GM19025 (cell line): Measurements from ENCODE around the gene SPATA32.
A peak's percentile ranks its signal among the peaks of the same experiment; 100 is the strongest.

Source experiments
- ATAC-seq: cut with Tn5 transposase; IDR thresholded peaks from one replicate; pipeline ENCODE4 v1.9.1; 2021; ENCODE audit warnings: mild to moderate bottlenecking, low read depth, moderate library complexity; ENCODE audit not compliant: unreplicated experiment

Gene SPATA32

GRCh38 chr17:45231481-45232116 is 30.3 kb downstream of the SPATA32 start:
- ATAC-seq: no peak

DNA sequence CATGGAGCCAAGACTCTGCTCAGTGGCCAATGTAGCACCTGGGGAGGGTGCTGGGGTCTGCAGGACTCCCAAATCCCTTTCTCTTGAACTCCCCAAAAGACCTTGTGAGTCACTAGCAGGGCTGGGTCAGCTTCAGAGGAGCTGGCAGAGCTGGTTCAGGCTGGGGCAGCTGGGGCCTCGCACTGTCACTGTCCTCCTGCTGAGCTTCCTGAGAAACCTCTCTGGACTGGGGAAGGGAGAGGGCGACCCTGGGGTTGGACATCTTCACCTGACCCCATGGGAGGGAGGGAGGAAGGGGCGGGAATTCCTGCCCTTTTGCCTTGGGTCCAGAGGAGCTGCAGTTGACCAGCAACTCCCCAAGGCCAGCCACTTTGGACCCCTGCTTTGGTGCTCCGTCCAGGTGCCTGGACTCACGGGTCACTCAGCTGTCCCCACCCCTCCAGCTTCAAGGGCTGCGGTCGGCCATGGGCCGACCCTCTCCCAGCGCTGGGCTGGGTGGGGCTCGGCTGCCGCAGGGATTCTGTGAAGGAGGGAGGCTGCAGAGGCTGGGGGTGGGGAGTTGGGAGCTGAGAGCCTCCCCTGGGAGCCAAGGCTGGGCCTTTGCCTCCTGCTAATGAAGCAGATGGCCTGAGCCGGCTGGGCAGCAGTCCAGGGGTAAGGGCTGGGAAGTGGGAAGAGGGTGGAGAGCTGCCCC is 31.0 kb downstream of the SPATA32 start:
- no peak for ATAC-seq

GRCh38 chr17:45230410-45230786 is 31.5 kb downstream of the SPATA32 start:
- ATAC-seq: no peak

DNA sequence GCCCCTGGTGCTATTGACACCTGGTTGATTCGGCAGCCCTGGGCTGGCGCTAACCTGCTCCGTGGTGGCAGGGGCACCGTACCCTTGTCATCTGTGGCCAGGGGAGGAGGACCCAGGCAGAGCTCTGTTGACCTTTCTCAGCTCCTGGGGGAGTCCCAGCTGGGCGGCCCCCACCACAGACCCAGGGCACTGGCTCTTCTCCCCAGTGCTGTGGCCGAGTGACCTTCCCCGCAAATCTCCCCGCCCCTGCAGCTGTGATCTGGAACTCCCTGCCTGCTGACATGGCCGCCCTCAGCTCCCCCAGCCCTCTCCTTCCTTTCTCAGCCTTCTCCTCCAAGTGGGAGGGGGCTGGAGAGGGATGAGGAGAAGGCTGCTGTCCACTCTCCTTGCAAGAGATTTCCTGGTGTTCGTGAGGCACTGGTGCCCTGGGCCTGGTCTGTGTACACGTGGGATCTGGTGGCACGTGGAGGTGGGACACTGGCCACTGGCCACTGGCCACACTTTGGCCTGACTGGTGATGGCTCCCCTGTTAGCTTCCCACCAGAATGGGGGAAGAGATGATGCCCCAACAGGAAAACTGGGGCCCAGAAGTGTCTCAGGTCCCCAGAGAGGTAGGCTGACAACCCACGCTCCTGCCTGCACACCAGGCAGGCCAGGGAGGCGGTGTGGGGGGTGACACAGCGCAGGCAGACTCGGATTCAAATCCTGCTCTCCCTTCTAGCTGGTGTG is 32.0 kb downstream of the SPATA32 start:
- no peak for ATAC-seq

GRCh38 chr17:45228763-45229539 is 32.9 kb downstream of the SPATA32 start:
- peak; percentile 28 for ATAC-seq

DNA sequence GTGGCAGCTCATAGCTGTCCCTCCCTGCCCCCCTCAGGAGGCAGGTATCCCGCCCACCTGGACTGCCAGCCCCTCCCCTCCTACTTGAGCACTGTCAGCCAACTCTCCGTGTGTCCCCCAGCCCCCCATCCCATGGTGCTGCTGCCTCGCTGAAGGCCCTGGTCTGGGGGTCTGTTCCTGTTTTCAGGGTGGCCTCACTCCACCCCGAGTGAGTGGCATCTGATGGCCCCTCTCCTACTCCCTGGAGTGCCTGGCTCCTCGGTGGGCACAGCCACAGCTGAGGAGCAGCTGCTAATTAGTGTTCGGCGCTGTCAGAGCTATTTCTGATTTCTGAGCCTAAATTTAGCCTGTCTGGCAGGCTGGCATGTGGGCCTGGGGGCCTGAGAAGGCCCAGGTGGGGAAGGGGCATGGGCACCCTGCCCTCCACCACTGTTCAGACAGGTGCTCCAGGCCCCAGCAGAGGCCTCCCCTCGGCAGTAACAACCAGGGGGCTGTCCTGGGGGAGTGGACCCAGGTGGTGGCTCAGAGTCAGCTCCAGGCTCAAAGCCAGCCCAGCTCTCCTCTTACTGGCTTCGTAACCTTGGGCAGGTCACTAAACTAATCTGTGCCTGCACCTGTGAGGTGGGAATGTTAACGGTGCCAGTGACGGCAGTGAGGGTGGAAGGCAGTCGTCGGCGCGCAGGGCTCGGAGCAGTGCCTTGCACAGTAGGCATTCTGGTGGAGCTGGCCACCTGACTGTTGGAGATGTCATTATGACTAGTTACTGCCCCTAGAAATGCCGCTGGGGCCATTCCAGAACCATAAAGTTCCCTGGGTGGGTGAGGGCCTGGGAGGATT is 33.8 kb downstream of the SPATA32 start:
- no peak for ATAC-seq

GRCh38 chr17:45227101-45227925 is 34.6 kb downstream of the SPATA32 start:
- ATAC-seq: no peak

GRCh38 chr17:45226576-45226975 is 35.3 kb downstream of the SPATA32 start:
- no peak for ATAC-seq

DNA sequence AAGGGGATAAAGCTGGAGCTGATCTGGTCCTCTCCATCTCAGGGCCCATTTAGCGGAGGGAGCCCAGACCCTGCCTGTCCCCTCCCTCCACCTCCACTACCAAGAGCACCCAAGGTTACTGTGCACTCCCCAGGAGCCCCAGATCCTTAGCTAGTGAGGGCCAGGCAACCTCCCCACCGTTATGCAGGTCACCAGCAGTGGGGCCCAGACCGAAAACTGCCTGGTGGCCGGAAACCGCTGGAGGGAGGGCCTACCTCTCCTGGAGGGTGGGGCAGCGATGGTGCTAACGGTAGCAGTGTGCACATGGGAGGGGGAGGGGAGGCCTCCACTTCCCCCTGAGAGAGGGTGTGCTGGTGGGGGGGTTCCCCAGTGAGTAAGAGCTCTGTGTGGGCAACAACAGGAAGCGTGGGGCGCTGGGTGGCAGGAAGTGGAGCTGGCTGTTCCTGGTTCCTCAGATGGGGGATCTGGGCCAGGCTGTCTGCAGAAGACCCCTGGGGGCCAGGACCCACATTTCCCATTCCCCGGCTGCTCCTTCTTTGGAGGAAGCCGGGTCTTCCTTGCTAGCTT is 35.8 kb downstream of the SPATA32 start:
- peak; percentile 41 for ATAC-seq

DNA sequence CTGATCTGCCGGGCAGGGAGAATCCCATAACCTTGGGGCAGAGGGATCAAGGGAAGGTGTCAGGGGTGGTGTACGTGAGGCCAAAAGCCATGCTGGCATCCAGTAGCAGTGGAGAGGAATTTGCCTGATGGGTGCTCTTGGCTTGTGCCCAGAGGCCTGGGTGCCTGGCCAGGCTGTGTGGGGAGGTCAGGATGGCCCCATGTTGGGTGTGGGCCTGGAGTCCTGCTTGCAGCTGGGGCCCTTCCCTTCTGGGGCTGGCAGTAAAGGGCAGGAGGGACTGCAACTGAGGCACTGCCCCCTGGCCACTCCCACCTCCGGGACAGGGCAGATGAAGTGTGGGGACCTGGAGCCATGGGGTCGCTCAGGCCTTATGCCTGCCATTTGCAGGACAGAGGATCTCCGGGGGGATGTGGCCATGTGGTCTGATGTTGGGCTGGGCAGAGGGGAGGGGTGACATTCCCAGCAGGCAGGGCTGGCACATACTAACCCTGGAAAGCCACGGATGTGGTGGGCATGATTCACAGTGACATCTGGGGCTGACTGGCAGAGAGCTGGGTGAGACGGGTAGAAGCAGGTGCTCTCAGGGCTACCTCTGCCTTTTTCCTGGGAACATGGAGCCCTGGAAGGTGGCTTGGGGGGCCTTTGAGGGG is 36.7 kb downstream of the SPATA32 start:
- ATAC-seq: no peak

DNA sequence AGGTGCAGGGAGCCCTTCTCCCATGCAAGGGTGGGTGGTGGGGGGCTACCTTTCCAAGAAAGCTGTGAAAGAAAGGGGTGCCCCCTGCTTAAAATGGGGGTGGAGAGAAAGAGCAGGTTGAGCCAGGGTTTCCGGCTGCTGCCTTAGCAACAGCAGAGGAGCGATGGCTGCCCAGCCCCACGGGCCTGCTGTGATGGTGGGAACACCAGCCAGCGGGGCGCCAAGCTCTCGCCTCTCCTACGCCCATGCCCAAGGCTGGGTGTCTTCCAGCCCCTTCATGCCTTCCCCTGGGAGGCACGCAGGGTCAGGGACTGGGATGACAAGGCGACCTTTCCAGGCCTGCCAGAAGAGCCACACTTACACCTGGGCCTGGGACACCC is 37.2 kb downstream of the SPATA32 start:
- ATAC-seq: no peak

- ATAC-seq: no peak
Measured at GRCh38 chr17:45223539-45224528, 38.1 kb downstream of the SPATA32 start.

DNA sequence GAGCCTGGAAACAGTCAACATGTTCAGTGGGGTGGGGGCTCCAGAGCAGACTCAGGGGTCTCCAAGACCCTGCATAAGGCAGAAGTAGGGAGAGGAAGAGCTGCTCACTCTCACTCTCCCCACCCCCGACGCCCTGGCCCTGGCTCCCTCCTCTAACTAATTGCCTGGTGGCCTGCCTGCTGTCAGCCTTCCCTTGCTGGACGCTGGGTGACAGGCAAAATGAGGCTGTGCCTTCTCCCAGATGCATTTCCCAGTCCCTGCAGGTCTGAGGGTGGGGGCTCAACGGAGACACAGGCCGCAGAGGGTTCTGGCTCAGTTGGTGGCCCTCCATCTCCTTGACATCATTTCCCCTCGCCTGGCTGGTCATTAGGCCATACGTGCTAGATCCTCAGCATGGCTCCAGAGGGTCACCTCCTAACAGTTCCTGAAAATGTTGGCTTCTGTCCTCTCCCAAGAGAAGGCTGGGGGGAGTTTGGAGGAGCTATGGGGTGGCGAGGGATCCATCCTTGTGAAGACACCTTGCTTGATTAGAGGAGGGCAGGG is 38.8 kb downstream of the SPATA32 start:
- ATAC-seq: no peak

DNA sequence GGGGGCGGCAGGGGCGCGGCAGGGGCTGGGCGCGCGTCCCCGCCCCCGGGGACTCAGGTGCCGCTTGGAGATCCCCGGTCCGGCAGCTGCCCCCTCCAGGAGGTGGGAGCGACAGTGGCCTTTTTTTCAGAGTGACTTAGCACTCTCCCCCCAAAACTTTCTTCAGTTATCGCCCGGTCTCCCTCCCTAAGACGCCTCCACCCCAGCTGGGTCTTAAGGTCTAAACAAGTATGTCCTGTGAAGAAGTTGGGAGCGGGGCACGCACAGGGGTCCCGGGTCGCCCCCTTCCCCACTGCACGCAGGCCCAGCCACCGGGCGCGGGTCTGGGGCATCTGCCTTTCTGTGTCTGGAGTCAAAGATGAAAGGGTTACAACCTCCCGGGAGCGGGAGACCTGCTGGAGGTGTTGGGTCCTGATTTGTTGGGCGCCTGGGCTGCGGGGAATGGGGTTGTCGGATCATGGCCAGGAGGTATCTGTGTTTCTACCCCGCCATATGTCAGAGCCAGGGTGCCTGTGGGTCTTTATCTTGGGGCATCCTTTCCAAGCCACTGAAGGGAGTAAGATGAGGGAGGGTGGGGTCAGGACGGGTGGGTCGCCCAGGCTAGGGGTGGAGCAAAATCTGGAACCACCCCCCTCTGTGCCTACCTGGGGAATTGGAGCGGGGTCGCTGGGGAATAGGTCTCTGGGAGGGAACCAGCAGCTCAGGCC is 39.5 kb downstream of the SPATA32 start:
- ATAC-seq: no peak

- no peak for ATAC-seq
Measured at GRCh38 chr17:45222014-45222288, 39.9 kb downstream of the SPATA32 start.

DNA sequence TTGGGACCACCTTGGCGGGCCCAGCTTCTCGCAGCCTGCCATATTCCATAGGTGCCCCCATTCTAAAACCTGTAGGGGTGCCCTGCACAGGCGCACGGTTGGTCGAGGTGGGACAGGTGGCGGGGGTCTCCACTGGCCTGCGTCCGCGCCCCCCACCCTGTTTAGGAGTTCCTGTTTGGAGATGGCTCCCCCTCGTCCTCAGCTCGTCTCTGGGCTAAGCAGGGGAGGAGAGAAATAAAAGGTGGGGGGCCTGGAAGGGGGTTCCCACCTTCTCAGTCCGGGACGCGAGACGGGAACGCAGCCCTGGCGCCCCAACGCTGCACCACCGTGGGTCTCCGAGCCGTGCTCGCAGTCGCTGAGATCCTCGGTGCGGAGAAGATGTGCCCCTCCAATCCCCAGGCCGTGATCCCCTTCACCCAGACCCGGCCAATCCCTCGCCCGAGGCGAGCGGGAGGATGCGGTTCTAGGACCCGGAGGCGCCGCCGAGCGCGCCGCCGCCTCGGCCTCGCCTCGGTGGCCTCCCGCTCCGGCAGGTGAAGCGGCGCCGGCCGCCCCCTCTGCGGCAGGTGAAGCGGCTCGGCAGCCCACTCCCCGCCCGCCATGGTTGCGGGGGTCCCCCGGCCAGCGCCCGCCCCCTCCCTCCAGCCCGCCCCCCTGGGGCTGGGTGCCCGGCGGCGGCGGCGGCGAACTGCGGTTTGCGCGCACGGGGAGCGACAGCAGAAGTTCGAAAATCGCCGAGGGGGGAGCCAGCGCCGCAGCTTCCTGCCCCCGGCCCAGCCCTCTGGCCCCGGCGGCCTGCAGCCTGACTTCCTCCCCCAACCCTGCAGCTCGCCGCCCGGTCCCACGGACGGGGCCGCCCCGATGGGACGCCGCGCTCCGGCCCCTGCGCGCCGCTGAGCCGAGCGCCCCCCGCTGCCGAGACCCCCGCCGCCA is 40.5 kb downstream of the SPATA32 start, which contains the start of gene FMNL1:
Gene FMNL1 (plus strand): TSS at position 805 of the 933 bp plus-strand sequence. CDS start 240 bp downstream, outside the sequence.
- no peak for ATAC-seq
